ENCODE results near the gene GNA14. TPM values are rescaled to one million over a fixed set of nuclear protein-coding genes. Genes with fewer than 3 reads are reported as not detected.
A peak's percentile ranks its signal among the peaks of the same experiment; 100 is the strongest.
"Not testable (repeated sequence)": the region's sequence is repeated elsewhere in the genome, so short reads cannot be mapped to it uniquely, and the experiment has no call there.

The GNA14 gene
- polyA plus RNA-seq, 12 donors = 2.8 to 5.5 (median 4.6) TPM; not detected in 2

DNA sequence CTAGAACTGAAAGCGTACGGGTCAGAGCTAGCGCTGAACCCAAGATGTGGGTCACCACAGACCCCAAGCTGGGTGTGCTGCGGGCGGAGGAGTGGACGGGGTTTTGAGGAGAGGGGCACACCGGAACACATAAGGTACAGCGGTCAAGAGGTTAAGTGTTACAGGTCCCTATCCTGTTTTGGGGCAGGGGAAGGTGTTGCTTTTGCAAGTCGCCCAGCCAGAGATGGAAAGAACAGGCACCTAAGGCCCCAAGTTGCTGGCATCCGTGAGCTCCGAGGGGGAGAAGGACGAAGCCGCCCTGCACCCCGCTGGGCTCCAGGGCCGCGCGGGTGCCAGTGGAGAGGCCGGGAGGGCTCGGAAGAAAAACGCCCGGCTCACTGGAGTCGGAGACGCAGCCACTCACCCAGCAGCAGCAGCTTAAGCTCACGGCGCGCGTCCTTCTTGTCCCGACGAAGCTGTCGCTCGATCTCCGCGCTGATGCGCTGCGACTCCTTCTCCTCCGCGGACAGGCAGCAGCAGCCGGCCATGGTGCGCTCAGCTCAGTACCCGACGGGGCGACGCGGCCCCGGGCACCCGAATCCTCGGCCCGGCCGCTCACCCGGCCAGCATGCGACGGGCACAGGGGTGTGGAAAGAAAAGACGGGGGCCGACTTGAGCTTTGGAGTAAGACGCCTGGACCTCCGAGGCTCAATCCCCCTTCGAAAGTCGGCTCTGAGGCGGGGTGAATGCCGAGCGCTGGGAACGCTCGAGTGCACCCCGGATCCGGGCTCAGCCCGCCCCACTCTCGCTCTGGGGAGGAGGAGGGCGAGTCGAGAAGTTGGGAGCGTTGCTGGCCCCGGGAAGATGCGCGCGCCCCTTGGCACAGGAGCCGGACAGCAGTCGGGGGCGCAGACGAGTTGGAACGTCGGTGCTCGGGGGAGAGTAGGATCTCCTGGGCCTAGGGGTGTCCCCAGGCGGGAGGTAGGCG, 572 bp downstream of the GNA14 start:
- DNase-seq = peak; percentile 41

DNA sequence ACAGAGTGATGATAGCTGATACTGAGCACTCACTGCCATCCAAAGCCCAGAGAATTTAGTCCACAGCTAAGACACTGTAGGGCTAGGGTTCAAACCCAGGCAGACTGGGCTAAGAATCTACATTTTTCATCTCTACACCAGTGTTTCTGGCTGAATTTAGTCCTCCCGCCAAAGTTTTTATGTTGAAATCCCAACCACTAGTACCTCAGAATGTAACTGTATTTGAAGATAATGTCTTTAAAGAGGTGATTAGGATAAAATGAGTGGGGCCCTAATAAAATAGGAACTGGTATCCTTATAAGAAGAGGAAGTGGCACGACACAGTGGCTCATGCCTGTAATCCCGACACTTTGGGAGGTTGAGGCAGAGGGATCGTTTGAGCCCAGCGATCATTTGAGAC, 4.3 kb downstream of the GNA14 start:
- DNase-seq = no peak

DNA sequence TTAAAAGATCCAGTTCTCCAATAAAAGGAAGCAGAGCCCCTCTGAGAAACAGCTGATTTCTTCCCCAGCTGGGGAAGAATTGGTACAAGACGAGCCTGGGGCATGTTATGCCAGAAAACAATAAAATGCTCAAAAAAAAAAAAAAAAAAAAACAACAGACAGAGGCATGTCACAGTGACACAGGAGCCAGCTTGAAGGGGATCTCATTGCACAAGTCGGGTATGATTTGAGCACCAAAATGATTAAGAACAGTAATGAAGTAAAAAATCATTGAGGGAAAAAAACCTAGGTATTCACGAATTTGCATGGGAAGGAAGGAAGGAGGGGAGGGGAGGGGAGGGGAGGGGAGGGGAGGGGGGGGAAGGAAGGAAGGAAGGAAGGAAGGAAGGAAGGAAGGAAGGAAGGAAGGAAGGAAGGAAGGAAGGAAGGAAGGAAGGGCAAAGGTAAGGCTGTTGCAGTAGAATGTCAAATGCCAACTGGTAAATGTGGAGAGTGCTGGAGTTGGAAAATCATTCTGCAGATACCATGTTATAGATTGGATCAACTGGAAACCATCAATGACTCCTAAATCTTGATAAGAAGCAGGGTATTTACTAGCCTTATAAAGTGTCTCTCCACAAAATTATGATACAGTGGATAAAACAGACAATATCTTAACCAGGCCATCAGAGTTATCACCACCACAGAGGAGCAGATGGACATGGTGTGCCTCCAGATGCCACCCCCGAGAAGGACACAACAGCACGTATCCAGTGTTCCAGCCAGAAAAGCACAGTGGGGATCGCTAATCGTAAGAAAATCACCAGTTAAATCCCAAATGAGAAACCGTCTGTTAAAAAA, 7.2 kb downstream of the GNA14 start:
- no peak for DNase-seq

DNA sequence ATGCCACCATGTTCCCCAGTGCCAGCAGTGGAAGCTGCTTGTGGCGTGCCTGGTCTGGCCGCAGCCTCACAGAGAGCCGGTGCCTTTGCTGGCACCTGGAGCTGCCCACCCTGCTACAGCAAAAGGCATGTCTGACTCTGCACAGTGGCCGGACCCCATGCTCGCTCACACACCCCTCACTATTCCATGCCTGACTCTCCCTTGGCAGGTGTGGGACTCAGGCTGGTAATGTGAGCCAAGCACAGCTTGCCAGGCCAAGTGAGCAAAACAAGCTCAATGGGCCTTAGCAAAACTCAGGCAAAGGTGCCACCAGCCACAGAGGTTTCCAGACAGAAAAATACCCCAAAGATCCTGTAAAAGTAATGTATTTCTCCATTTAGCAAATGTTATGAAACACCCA, 15.5 kb downstream of the GNA14 start:
- no peak for DNase-seq

DNA sequence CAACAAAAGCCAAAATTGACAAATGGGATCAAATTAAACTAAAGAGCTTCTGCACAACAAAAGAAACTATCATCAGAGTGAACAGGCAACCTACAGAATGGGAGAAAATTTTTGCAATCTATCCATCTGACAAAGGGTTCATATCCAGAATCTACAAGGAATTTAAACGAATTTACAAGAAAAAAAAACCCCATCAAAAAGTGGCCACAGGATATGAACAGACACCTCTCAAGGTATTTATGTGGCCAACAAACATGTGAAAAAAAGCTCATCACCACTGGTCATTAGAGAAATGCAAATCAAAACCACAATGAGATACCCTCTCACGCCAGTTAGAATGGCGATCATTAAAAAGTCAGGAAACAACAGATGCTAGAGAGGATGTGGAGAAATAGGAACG, 19.3 kb downstream of the GNA14 start:
- DNase-seq = not testable (repeated sequence)

DNA sequence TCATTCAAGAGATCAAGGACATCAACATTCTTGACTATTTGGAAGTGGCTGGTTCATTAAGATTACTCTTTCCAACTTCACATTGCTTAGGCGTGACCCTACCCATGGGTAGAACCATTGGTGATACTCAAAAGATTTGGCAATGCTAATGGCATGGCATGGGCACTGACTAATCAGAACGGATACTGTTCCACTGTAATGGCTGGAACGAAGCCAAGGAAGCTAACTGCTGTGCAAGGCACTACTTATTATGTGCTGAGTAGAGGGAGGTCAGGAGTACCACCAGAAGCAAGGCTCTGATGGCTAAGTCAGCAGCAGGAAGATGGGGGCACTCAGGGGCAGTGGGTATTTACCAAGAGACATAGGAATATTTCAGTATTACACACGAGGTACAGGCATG, 31.9 kb downstream of the GNA14 start:
- no peak for DNase-seq

DNA sequence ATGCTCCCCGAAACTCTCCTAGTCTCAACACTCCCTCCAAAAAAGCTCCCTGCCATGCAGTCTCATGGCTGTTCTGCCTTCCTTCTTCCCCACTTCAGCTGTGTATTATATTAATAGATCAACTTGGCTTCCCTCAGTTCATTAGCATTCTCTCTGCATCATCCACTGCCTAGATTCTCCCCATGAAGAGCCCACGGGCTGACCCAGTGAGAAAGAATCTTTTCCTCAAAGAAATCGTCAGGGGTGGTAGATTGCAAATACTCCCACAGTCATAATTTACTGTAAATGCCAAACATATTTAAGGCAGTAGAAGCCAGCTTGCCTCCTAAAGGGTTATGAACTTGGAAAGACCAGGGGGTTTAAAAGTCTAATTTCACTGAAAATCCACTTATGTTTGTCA, 33.5 kb downstream of the GNA14 start:
- no peak for DNase-seq

DNA sequence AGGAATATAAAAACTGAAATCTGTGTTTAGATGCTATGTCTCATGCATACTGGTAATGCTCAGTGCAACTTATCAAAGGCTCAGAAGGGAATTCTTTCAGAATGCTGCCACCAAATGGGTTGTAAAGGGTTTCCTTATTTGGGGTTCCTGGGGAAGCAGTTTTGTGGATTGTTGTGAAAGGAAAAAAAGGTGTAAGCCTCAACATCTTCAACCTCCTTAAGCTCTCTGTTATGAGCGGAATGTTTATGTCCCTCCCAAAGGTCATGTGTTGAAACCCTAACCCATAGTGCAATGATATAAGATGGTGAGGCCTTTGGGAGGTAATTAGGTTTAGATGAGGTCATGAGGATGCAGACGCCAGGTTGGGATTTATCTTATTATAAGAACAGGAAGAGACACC, 41.6 kb downstream of the GNA14 start:
- no peak for DNase-seq

DNA sequence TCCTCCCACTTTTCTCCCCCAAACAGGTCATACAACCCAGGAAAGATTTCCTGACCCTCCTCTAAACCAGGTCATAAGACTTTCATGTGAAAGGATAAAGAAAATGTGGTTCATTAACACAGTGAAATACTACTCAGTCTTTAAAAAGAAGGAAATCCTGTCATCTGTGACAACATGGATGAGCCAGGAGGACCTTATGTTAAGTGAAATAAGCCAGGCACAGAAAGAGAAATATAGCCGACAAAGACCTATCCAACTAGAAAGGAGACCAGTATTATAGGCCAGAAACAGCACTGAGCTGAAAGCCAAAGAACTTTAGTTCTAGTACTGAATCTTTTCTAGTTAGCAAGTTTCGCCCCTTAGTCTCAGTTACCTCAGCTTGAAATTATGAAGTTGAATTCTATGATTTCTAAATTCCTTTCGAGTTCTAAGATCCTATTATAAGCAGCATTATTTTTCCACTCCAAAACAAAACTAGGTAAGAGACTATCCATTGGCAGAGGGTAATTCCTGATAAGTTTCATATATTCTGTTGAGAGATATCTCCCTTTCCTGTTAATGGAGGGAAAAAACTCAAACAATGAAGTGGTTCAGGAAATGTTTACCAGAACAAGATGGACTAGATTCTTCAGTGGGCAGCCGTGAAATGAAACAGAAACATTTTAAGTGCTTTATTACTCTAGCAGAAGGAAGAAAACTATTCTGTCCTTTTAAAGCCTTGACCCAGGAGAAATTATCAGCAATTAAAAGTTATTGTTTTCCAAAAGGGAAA, 42.5 kb downstream of the GNA14 start:
- no peak for DNase-seq

DNA sequence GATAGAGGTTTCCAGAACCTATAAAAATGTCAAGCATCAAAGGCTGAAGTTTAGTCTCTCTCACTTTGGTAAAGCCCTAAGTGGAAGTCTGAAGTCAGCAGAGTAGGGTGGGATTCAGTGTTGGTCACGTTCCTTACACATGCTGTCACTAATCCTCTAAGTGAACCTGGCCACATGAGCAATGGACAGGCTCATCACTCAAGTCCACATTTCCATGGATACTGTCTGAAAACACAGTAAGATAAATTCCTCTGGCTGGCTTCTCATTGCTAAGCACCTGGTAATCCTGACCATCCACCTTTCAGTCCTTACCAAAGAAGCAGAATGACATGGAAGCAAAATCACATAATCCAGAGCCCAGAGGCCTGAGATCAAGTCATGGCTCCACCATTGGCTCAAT, 43.8 kb downstream of the GNA14 start:
- DNase-seq = no peak

DNA sequence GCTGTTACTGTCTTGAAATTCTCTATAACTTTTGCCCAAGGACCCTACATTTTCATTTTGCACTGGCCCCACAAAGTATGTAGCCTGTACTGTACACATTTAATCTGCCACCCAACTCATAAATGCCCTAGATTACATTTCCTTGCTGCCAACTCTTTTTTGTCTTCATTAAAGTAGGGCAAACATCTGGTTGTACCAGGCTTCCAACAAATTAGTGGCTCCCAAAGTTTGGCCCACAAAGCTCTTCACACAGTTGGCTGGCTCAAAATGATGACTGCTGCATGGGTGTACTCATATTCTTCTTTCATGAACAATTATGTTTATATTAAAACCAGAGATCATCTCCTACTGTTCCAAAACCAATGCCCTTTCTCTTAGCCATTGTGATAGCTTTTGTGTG, 45.3 kb downstream of the GNA14 start:
- no peak for DNase-seq

DNA sequence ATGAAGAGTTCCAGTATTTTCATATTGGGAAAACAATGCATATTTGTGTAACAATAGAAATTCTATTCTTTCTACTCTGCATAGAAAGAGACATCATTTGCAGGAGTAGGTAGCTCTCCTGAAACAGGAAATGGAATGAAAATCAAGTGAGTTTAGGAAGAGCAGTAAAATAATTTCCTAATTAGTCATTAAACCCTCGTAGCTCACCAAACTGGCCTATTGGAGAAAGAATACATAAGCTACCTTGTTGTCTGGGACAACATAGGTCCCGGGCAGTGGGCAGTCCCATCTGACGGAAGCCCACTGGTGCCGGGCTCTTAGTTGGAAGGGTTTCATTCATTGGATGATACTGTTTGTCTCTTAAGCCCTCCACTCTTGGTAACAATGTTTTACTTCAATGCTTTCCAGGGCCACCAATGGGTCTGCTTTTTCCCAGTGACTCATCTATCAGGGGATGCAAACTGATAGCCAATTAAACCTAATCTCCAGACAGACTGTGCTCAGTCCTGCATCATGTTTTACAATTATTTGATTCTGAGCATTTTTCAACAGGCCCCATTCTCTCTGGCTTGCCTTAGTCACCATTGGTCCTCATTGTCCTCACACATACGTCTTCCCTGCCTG, 46.5 kb downstream of the GNA14 start:
- DNase-seq = no peak

DNA sequence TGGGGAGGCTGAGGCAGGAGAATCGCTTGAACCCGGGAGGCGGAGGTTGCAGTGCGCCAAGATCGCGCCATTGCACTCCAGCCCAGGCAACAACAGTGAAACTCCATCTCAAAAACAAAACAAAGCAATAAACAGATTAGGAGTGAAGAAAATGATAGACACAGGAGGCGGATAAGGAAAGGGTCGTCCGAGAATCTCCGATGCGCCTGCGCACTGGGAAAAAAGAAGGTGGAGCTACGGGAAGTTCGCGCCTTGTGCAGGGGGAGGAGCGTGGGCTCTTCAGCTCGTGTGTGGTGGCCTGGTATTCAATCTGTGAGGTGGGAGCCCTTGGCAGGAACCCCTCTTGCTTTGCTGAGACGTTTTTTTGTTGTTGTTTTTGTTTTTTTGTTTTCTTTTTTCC, 47.3 kb downstream of the GNA14 start:
- no peak for DNase-seq

DNA sequence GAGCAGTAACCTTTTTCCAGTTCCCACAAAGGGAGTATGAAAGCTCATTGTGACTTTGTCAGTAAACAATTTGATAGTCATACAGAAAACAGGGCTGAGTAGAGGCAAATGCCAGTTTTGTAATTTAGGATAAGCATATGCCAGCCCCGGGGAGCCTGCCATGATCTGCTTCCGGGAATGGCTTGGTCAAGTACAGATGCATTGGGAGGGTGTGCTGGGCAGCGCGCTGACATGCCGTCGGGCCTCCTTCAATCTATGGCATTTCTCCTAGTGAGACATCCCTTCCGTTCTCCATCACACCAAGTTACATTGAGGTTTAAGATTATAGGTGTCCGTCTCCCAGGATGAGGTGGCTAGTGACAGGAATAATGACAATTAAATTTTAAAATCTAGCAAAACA, 48.6 kb downstream of the GNA14 start:
- no peak for DNase-seq

DNA sequence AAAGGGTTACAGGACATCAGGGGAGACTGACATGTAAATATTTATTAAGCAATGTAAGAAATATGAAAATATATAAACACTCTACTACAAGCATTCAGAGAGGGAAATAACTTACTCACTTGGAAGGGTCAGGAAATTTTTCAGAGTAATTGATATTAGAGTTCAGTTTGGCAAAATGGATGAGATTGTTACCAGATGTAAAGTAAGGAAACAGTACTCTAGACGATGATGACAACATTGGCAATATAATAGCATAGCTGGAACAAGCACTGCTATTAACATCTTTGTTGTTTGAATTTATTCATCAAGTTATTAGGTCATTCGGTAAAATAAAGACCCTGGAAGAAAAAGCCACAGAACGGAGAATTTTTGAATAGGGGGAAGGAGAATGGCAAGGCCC, 49.1 kb downstream of the GNA14 start:
- peak; percentile 77 for DNase-seq

DNA sequence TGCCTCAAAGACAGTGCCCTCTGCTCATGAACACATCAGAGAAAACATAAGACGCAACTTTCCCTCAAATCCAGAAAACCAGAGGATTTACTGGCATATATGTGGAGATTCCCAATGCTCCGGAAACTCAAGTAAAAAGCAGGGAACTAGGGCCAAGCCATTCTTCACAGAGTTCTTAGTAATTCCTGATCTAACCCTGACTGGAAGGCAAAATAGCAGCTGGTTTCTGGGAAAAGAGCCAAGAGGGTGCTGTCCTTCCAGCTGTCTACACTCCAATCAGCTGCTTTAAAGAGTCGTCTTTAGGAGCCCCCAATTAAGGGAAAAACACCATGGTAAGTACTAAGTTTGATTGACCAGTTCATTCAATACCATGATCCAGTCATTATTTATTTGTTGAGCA, 49.6 kb downstream of the GNA14 start:
- DNase-seq = peak; percentile 87

DNA sequence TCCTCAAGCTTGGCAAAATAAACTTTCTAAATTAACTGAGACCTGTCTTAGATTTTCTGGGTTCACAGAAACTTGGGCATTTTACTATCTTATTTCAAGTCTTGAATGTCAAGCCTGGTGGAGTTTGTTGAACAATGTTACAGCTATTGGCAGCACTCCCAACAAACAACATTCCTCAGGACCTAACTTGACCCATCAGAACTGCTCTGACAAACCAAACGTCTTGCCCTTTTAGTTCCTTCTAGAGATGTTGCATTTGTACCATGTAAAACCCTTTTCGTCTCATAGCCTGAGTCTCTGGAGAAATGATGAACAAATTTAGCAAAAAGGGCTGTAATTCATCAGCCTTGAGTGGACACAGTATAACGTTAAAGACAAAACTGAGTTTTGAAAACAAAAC, 51.1 kb downstream of the GNA14 start:
- no peak for DNase-seq

DNA sequence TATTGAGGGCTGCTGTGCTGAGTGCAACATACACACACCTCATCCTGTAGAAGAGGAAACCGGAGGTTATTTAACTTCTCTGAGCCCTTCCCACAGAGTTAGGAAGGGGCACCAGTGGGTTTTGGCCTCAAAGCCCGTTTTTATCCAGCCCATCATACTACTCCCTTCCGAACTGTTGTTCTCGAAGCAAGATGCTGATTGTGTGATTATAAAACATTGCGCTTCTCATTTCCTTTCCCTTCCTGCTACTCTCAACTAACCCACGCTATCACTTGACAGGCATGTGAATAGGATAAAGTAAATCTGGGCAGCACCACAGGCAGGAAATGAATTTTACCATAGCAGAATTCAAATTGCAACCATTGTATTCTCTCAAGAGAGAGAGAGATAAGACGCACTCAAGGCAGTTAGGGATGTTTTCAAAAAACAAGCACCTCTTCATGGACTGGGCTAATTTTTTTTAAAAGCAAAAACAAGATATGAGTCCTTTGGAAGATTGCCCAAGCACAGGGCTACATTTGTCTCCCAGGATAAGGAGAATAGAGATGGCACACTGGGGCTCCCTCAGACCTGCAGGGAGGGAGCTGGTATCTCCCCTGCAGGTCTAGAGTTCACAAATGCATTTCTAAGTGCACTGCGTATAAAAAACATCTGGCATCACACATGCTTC, 52.6 kb downstream of the GNA14 start:
- no peak for DNase-seq

DNA sequence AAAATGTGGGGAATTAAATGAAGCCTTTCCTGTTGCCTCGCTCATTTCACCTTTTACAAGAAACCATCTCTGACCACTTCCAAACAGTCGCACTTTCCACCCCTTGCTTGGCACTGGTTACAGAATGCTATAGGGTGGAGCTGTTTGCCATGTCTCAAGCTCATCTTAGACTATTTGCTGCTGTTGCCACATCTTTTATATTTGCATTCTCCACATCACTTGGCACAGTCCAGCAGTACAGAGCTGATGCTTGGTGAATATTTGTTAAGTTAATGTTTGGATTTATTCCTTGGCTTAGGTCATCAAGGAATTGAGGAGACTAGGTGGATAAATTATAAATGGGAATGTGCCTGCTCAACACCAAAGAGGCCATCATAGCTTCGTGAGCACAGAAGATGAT, 53.2 kb downstream of the GNA14 start:
- no peak for DNase-seq

DNA sequence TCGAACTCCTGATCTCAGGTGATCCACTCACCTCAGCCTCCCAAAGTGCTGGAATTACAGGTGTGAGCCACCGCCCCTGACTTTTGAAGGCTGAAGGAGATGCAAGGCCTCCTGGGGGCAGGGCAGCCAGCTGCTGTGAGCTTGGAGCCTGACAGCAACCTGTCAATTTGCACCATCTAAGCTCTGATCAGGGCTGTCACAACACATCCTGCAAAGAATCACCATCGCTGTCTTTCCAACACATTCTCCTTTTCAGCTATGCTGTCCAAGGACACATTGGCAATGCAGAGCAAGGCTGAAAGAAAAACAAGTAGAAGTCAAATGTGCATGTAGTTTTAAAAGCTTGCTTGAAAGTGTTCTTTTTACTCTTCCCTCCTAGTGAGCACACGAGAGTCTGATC, 54.6 kb downstream of the GNA14 start:
- DNase-seq = no peak

DNA sequence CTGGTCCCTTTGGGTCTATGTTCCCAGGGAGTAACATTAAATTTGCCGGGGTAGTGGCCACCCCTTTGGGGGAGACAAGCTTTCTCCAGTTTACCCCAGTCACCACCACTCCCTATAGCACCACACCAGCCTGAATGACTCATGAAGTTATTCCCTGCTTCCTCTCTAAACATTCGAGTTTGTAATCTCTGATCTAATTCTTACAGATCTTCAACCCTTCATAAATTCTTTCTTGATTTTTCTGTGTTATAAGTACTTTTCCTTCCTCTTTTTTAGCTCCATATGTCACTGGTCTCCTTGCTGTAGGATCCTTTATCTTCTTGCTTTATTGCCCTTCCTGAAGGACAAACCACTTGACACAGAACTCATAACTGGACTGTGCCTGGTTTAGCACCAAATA, 55.6 kb downstream of the GNA14 start:
- DNase-seq = no peak

Measured in muscle of arm (tissue), 12 donors.